OCI-LY3 (cell line): ENCODE data around the gene ZP3.
"Not testable (repeated sequence)": the region's sequence is repeated elsewhere in the genome, so short reads cannot be mapped to it uniquely, and the experiment has no call there.

Source experiments
- EZH2phosphoT487 ChIP-seq: fragments of 200-600 bp; shearing (Covaris generic); IDR thresholded peaks from 2 replicates; pipeline ENCODE4 v1.6.1; 2018; ENCODE audit warnings: antibody characterized with exemption, mixed run types, low read depth
- TF ChIP-seq, protein P1 (sequence below): fragments of 200-600, 300-600 bp; sonication (generic); IDR thresholded peaks from 2 replicates; pipeline ENCODE4 v1.5.1; 2014; ENCODE audit warnings: antibody characterized with exemption, low read length, low read depth

DNA sequence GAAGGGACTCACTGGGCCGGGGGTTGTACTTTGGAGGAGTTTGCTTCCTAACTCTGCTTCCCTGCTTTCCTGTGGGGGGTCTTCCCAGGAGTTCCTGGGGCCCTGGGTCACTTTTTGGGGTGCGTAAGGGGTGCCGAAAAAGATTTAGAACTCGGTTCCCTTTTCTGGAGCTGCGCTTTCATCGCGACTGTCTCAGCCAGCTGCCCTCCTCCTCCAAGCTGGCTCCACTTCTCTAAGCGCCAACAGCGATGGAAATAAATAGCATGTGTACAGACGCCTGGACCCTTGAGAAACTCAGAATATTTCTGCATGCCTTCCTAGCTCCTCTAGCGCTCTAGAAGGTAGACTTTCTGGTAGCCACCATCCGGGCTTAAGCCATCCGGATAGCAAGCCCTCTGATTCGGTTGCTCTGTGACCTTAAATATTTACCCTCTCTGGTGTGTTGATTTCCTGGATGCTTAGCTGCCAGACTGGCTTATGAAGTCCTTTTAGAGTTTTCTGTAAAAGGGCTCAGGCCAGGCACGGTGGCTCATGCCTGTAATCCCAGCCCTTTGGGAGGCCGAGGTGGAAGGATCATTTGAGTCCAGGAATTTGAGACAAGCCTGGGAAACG, 37.6 kb downstream of the ZP3 start:
- TF ChIP-seq, protein P1, sequence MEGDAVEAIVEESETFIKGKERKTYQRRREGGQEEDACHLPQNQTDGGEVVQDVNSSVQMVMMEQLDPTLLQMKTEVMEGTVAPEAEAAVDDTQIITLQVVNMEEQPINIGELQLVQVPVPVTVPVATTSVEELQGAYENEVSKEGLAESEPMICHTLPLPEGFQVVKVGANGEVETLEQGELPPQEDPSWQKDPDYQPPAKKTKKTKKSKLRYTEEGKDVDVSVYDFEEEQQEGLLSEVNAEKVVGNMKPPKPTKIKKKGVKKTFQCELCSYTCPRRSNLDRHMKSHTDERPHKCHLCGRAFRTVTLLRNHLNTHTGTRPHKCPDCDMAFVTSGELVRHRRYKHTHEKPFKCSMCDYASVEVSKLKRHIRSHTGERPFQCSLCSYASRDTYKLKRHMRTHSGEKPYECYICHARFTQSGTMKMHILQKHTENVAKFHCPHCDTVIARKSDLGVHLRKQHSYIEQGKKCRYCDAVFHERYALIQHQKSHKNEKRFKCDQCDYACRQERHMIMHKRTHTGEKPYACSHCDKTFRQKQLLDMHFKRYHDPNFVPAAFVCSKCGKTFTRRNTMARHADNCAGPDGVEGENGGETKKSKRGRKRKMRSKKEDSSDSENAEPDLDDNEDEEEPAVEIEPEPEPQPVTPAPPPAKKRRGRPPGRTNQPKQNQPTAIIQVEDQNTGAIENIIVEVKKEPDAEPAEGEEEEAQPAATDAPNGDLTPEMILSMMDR, result not testable (repeated sequence)
- TF ChIP-seq EZH2phosphoT487, result not testable (repeated sequence)
